Fibroblast of the aortic adventitia (primary cell): ENCODE results near the gene NMBR. TPM values are rescaled to one million over a fixed set of nuclear protein-coding genes. Genes with fewer than 3 reads are reported as not detected.
"Not testable (repeated sequence)": the region's sequence is repeated elsewhere in the genome, so short reads cannot be mapped to it uniquely, and the experiment has no call there.

ENCODE experiments used
- DNase-seq: peaks from one replicate; pipeline ENCODE4 v3.0.0-alpha.2; 2010; ENCODE audit warnings: low read depth
- H3K4me3 ChIP-seq: 2 replicates; pipeline ENCODE4 v1.5.1; 2011; ENCODE audit warnings: low read depth, mild to moderate bottlenecking, control low read depth, low read length, moderate library complexity
- CTCF ChIP-seq: IDR thresholded peaks from 2 replicates; pipeline ENCODE4 v1.5.1; 2011; ENCODE audit warnings: mild to moderate bottlenecking, low read length, control low read depth, inconsistent platforms; ENCODE audit not compliant: insufficient read depth
- total RNA-seq: library from RNA; depleted of rRNA; stranded (reverse); fragments of >200 nt; gene quantifications from 2 replicates; pipeline ENCODE4 v1.2.3, GENCODE V29; 2012; ENCODE audit warnings: low replicate concordance

NMBR gene
- total RNA-seq, 1 donor = not detected

- H3K4me3 ChIP-seq = no peak overlapping the region
- TF ChIP-seq CTCF = no peak
- no peak for DNase-seq
Measured at GRCh38 chr6:142068416-142068815, 78.5 kb downstream of the NMBR start.

DNA sequence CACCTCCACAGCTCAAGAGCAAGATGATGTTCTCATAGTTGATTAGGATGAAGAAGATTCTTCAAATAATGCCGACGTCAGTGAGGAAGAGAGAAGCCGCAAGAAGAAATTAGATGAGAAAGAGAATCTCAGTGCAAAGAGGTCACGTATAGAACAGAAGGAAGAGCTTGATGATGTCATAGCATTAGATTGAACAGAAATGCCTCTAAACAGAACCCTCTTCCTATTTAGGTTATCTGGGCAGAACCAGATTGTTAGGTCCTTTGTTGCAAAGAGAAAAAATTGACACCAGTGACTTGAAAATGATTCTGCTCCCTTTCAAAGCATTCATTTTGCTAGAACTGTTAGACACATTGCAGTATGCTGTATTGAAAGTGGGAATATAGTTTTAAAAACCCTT lies 84.1 kb downstream of the NMBR start:
- DNase-seq, H3K4me3 ChIP-seq: not testable (repeated sequence)

DNA sequence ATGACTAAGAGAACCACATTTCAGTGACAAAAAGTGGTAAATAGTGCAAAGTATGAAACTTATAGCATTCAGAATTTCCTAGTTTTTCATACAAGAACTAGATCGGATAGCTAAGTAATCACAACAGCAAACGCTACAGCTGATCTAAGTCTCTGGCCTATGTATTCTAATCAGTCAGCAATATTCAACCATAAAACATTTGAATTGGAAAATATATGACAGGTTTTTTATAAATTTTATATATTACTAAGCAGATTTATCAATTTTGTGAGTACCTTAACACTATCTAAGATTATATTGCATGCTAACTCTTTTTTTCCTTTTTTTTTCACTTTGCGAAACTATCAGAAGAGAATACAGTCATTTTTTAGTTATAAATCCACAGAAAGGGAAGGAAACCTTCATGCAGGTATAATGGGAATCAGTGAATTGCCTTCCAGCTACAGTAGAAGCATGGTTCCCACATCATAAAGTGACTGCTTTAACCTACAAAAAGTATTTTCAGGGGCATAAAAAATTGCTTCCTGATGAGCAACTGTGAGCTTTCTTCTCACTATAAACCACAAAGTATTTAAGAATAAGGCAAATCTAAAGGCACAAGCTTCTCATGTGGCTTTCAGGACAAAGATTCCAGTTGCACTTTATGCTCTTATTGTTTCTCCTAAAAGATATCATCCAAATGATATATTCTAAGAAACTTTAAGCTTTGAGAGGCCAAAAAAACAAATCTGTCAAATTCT lies 88.2 kb downstream of the NMBR start:
- DNase-seq = no peak
- H3K4me3 ChIP-seq = no peak overlapping the region
- TF ChIP-seq CTCF = no peak

- no peak for TF ChIP-seq CTCF
- DNase-seq = no peak
- no peak overlapping the region for H3K4me3 ChIP-seq
Measured at GRCh38 chr6:142055219-142055618, 91.7 kb downstream of the NMBR start.

DNA sequence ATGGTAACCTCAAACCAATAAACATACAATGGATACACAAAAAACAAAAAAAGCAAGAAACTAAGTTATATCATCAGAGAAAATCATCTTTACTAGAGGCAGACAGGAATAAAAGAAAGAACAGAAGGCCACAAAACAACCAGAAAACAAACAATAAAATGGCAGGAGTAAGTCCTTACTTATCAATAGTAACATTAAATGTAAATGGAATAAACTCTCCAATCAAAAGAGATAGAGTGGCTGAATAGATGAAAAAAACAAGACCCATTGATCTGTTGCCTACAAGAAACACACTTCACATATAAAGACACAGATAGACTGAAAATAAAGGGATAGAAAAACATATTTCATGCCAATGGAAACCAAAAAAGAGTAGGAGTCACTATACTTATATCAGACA lies 95.5 kb downstream of the NMBR start:
- H3K4me3 ChIP-seq = no peak overlapping the region
- DNase-seq = no peak
- no peak for TF ChIP-seq CTCF

DNA sequence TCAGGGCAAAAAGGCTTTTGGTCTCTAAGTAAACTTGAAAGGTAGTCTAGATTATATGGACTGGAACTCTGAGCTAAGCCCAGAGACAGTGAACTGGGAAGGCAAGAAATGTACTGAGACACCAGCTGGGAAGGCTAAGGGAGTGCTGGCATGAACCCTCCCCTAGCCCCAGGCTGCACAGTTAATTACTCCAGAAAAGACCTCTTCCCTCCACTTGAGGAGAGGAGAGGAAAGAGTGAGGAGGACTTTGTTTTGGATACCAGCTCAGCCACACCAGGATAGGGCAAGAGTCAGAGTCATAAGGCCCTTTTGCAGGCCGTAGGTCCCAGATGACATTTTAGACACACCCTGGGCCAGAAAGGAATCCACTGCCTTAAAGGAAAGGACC lies 98.3 kb downstream of the NMBR start:
- no peak for DNase-seq
- H3K4me3 ChIP-seq = no peak overlapping the region
- TF ChIP-seq CTCF = no peak

- no peak for TF ChIP-seq CTCF
- H3K4me3 ChIP-seq = no peak overlapping the region
- DNase-seq = no peak
Measured at GRCh38 chr6:142047934-142048592, 98.9 kb downstream of the NMBR start.
